Upper lobe of left lung (tissue), 6 donors: ENCODE data around the gene TPST1. TPM values are rescaled to one million over a fixed set of nuclear protein-coding genes. Genes with fewer than 3 reads are reported as not detected.

Experiments used
- ATAC-seq, 2 donors: fragments of 200-7000 bp; cut with Tn5 transposase; one replicate each; pipeline ENCODE4 v1.9.1; 2022; ENCODE audit warnings: mild to moderate bottlenecking in 2 of 2, moderate library complexity in 2 of 2; ENCODE audit not compliant: low FRiP score in 2 of 2
- DNase-seq, 2 donors: peaks; one replicate each; pipeline ENCODE4 v3.0.0-alpha.2; 2019 to 2020
- H3K27ac ChIP-seq, 4 donors: fragments of 200-600 bp; sonication (generic); one replicate each; pipeline ENCODE4 v1.5.1; 2016 to 2019
- H3K27me3 ChIP-seq, 4 donors: fragments of 200-600 bp; sonication (generic); one replicate each; pipeline ENCODE4 v1.5.1; 2017 to 2019
- H3K36me3 ChIP-seq, 4 donors: fragments of 200-600 bp; sonication (generic); one replicate each; pipeline ENCODE4 v1.5.1; 2016 to 2019
- H3K4me1 ChIP-seq, 4 donors: fragments of 200-600 bp; sonication (generic); one replicate each; pipeline ENCODE4 v1.5.1; 2018 to 2019
- H3K4me3 ChIP-seq, 4 donors: fragments of 200-600 bp; sonication (generic); one replicate each; pipeline ENCODE4 v1.5.1; 2017 to 2019; ENCODE audit warnings: mild to moderate bottlenecking in 2 of 4, moderate library complexity in 1 of 4
- H3K9me3 ChIP-seq, 4 donors: fragments of 200-600 bp; sonication (generic); one replicate each; pipeline ENCODE4 v1.5.1; 2018 to 2019
- CTCF ChIP-seq, 6 experiments: fragments of 450-650 bp in 4 of 6; fragments of 200-600 bp in 2 of 6; sonication (generic) in 2 of 6; IDR thresholded peaks; one replicate each; pipeline ENCODE4 v1.5.1; 2016 to 2019; ENCODE audit warnings: antibody characterized with exemption in 6 of 6
- EP300 ChIP-seq, 4 donors: sonication (generic); formaldehyde crosslinking; IDR thresholded peaks; one replicate each; pipeline ENCODE4 v1.5.1; 2017; ENCODE audit warnings: antibody characterized with exemption in 4 of 4, control low read depth in 2 of 4
- POLR2A ChIP-seq, 4 donors: fragments of 450-650 bp; IDR thresholded peaks; one replicate each; pipeline ENCODE4 v1.5.1; 2016 to 2017; ENCODE audit warnings: antibody characterized with exemption in 4 of 4, mild to moderate bottlenecking in 2 of 4
- POLR2AphosphoS5 ChIP-seq, 2 donors: sonication (generic); formaldehyde crosslinking; IDR thresholded peaks; one replicate each; pipeline ENCODE4 v1.5.1; 2017; ENCODE audit warnings: antibody characterized with exemption in 2 of 2
- WGBS, 2 donors: methylation state at CpG; one replicate each; pipeline ENCODE4 v1.1.5; 2017 to 2018; 5-methylcytosine and 5-hydroxymethylcytosine counted together
- total RNA-seq, 6 donors: library from RNA; depleted of rRNA in 4 of 6; stranded (reverse); fragments of >200 nt in 4 of 6; gene quantifications; one replicate each; pipeline versions ENCODE4 v1.1.0 to v1.2.1, GENCODE V29; 2016 to 2021
- donor health status: DM: no; HTN: no; CAD: no; lungs with moderate emphysema.
- donor health status: DM: no; HTN: yes; CAD: no; lungs with severe emphysema.

Gene TPST1
- total RNA-seq, 6 donors from 2014 or later: 17.1 to 69.1 (median 19.0) TPM

- no peaks in the 10 kb centered on the region for H3K9me3 ChIP-seq
- H3K36me3 ChIP-seq: no peaks in the 10 kb centered on the region
- WGBS, 2 donors: 75 to 82% methylated on average over 5 of the region's 5 CpGs
- H3K4me1 ChIP-seq: peaks cover 8 to 24% (median 20%) of the 10 kb centered on the region in 4 donors
- TF ChIP-seq CTCF (IDR thresholded peaks at IDR 0.05) (no peak), EP300 (IDR thresholded peaks at IDR 0.05) (no peak), POLR2A (IDR thresholded peaks at IDR 0.05) (no peak), POLR2AphosphoS5 (IDR thresholded peaks at IDR 0.05) (no peak)
- ATAC-seq (peak in 1 of 2 donors; percentile 65), DNase-seq (no peak)
- no peak overlapping the region for H3K27ac ChIP-seq
- no peaks in the 10 kb centered on the region for H3K27me3 ChIP-seq
- no peak overlapping the region for H3K4me3 ChIP-seq
Observed at GRCh38 chr7:66307591-66308215, 102.6 kb downstream of the TPST1 start.

- Histone ChIP-seq H3K36me3 (no peaks in the 10 kb centered on the region), H3K9me3 (no peaks in the 10 kb centered on the region), H3K4me3 (no peak overlapping the region), H3K4me1 (peaks cover 8 to 24% (median 18%) of the 10 kb centered on the region in 4 donors), H3K27ac (no peak overlapping the region), H3K27me3 (no peaks in the 10 kb centered on the region)
- ATAC-seq (no peak), DNase-seq (no peak)
- WGBS, 2 donors: 95 to 98% methylated on average over 3 of the region's 3 CpGs
- TF ChIP-seq CTCF (IDR thresholded peaks at IDR 0.05) (no peak), POLR2AphosphoS5 (IDR thresholded peaks at IDR 0.05) (no peak), POLR2A (IDR thresholded peaks at IDR 0.05) (no peak), EP300 (IDR thresholded peaks at IDR 0.05) (no peak)
Observed at GRCh38 chr7:66308411-66308810, 103.3 kb downstream of the TPST1 start.

GRCh38 chr7:66310620-66311019 lies 105.5 kb downstream of the TPST1 start:
- Histone ChIP-seq H3K27me3 (no peaks in the 10 kb centered on the region), H3K4me3 (no peak overlapping the region), H3K9me3 (no peaks in the 10 kb centered on the region), H3K27ac (no peak overlapping the region), H3K4me1 (peaks cover 3 to 17% (median 11%) of the 10 kb centered on the region in 4 donors), H3K36me3 (no peaks in the 10 kb centered on the region)
- WGBS, 2 donors: 94 to 96% methylated on average over 2 of the region's 2 CpGs
- ATAC-seq (no peak), DNase-seq (no peak)
- TF ChIP-seq POLR2AphosphoS5 (IDR thresholded peaks at IDR 0.05) (no peak), EP300 (IDR thresholded peaks at IDR 0.05) (no peak), POLR2A (IDR thresholded peaks at IDR 0.05) (no peak), CTCF (IDR thresholded peaks at IDR 0.05) (no peak)

- TF ChIP-seq EP300 (IDR thresholded peaks at IDR 0.05): no peak
- no peak for TF ChIP-seq CTCF (IDR thresholded peaks at IDR 0.05)
- TF ChIP-seq POLR2AphosphoS5 (IDR thresholded peaks at IDR 0.05): no peak
- TF ChIP-seq POLR2A (IDR thresholded peaks at IDR 0.05): no peak
- H3K9me3 ChIP-seq: no peaks in the 10 kb centered on the region
- 72 to 84% methylated on average over 8 of the region's 8 CpGs for WGBS, 2 donors
- DNase-seq (no peak), ATAC-seq (no peak)
- no peaks in the 10 kb centered on the region for H3K4me1 ChIP-seq
- no peaks in the 10 kb centered on the region for H3K36me3 ChIP-seq
- H3K27ac ChIP-seq: no peak overlapping the region
- no peak overlapping the region for H3K4me3 ChIP-seq
- H3K27me3 ChIP-seq: no peaks in the 10 kb centered on the region
Observed at GRCh38 chr7:66313886-66314568, 108.9 kb downstream of the TPST1 start.
